GM12873 (cell line): ENCODE results near the gene TUBGCP3.
A peak's percentile ranks its signal among the peaks of the same experiment; 100 is the strongest.

Source experiments
- TF ChIP-seq, protein P1 (sequence below): IDR thresholded peaks from 2 replicates; pipeline ENCODE4 v1.5.1; 2012; ENCODE audit warnings: low read depth, mild to moderate bottlenecking, moderate library complexity, low read length, control low read depth; ENCODE audit not compliant: insufficient read depth; ENCODE audit errors: missing control alignments

The TUBGCP3 gene

DNA sequence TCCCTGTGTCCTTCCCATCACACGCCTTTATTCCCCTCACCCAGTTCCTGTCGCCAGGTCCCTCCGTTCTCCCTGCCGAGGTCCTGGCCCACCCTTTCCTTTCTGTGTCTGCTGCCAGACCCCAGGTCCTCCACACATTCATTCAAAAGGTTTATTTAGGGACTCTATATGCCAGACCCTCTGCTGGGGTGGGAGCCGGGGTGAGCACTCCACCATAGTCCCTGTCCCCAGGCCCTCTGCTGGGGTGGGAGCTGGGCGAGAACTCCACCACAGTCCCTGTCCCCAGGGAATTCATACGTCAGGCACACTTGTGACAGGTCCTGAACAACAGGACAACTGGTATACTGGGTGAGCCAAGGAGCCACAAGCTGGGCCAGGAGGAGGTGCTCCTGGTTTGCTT, 34.4 kb upstream of the TUBGCP3 start:
- TF ChIP-seq, protein P1, sequence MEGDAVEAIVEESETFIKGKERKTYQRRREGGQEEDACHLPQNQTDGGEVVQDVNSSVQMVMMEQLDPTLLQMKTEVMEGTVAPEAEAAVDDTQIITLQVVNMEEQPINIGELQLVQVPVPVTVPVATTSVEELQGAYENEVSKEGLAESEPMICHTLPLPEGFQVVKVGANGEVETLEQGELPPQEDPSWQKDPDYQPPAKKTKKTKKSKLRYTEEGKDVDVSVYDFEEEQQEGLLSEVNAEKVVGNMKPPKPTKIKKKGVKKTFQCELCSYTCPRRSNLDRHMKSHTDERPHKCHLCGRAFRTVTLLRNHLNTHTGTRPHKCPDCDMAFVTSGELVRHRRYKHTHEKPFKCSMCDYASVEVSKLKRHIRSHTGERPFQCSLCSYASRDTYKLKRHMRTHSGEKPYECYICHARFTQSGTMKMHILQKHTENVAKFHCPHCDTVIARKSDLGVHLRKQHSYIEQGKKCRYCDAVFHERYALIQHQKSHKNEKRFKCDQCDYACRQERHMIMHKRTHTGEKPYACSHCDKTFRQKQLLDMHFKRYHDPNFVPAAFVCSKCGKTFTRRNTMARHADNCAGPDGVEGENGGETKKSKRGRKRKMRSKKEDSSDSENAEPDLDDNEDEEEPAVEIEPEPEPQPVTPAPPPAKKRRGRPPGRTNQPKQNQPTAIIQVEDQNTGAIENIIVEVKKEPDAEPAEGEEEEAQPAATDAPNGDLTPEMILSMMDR: no peak

DNA sequence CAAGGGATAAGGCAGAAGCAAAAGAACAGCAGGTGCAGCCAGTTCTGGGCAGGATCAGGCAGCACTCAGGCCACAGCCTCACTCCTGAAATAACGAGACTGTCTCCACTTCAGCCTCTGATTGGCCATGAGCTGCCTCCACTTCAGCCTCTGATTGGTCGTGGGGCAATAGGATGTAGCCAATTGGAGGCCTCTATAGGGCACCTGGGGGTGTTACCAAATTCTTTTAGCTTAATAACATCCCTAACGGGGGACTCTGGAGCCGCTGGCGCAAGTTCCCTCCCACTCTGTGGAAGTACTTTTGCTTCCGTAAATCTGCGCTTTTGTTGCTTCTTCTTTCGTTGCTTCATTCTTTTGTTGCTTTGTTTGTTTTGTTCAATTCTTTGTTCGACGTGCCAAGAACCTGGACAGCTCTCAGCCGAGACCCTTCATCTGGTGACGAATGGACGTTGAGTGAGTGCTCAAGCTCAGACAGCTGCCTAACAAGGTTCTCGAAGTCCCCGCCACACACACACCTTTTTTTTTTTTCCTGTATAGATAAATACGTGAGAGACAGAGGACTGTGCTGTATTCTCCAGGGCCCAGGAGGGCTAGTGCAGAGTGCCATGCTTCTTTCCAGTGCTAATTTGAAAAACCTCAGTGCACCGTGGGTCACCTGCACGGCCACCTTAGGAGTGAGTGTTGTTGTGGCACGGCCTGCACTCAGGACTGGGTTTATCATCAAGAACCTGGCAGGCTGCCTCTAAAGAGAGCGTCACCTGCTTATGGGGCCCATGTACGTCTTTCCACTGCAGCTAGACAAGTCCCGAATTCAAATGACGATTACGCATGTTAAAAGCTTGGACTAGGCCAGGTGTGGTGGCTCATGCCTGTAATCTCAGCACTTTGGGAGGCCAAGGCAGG, 32.0 kb upstream of the TUBGCP3 start:
- TF ChIP-seq, protein P1: no peak

DNA sequence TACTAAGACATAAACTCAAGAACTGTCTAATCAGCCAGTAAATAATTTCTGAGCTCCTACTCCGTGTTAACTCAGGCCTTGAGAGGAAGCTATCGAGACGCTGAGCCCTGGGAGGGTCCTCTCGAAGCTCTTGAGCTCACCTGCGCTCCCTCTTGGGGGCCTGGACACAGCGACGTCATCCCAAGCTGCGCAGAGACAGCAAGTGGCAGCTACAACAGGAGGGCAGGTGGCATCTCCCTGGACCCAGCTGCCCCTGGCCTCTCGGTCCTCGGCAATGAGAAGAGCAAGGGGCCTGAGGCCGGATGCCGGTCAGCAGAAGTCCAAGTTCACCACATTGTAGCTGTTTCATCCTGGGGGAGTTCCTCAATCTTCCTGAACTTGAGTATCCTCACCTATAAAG, 30.5 kb upstream of the TUBGCP3 start:
- TF ChIP-seq, protein P1: no peak

DNA sequence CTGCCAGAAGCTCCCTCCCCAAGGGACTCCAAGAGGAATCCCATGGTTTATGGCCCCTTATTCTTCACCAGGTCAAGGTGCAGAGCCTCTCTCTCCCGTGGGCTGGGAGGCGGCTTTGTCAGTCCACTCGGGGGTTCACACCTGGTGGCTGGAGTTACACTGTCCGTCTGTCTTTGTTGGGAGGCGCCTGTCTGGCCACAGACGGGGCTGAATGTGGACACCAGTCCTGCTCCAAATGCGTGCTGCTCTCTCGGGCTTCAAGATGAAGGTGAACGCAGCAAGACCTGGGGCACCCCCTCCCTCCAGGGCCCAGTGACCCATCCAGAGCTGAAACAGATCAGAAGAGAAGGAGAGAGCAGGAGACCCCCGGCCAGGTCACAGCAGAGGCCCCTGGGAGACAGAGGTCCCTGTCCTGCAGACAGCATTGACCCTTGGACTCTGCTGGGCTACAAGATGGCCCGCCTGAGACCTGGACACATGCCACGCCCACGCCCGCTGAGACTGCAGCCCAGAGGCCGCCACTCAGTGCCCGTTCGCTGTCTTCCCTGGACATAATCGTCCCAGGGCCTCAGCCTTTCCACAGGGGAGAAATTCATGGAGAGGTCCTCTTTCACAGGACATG, 29.9 kb upstream of the TUBGCP3 start:
- TF ChIP-seq, protein P1: no peak

DNA sequence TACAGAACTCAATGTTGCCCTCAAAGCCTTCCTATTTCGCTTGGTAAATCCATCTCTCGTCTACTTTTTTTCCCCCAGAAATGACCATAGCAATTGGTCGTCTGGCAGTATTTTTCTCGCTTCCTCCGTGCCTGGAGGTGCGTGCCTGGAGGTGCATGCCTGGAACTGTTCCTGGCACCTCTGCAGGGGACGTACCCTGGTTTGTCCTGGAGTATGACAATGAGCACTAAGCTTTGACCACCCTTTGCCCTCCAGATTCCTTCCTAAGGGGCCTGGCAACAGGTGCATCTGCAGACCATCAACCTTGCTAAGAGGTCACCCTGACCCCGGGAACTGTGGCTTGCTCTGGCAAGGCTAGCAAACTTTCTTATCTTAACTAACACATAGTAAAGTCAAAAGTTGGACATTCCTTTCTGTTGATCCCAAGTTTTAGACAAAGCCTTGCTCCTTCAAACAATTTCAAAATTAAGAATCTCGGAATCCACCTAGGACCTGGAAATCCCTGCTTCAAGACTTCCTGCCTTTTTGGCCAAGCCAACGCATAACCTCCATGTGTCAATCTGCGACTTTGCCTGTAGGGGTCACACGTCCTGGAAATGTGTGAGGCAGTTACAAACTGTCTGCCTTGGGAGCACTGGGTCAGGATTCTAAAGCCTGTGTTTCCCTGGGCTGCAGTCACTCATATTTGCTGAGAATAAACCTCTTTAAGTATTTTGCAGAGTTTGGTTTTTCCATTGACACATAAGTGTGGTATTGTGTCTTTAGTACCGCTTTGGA, 28.8 kb upstream of the TUBGCP3 start:
- TF ChIP-seq, protein P1: peak; percentile 78

DNA sequence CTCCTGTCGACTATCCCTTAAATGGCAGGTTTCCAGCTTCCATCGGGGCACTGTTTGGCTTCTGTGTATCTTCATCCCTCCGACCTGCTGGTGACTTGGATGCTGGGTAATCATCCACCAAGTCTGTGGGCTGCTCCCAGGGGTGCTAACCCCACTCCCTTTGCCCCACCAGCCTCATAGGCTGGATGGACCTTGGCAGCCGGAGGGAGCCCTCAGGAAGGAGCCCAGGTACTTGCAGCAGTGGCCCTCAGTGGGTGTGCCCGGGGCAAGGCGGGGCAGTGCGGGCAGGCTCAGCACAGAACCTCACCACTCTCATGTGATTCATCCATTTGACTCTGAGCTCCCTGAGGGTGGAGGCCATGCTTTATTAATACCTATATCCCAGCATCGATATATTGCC, 27.4 kb upstream of the TUBGCP3 start:
- TF ChIP-seq, protein P1: no peak

DNA sequence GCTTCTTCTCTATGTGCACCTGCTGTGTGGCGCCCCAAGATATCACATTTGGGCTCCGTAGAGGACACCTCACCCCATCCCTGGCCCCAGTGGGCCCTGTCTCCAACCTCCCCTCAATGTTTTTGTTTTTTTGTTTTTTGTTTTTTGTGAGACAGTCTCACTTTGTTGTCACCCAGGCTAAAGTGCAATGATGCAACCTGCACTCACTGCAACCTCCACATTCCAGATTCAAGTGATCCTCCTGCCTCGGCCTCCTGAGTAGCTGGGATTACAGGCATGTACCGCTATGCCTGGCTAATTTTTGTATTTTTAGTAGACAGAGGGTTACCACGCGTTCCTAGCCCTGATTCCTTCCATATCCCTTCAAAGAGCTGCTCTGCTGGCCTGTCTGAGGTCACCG, 26.9 kb upstream of the TUBGCP3 start:
- TF ChIP-seq, protein P1: no peak
